Skeletal muscle satellite cell (primary cell): ENCODE measurements around the gene ZNF318.
A peak's percentile ranks its signal among the peaks of the same experiment; 100 is the strongest.
"Not testable (repeated sequence)": the region's sequence is repeated elsewhere in the genome, so short reads cannot be mapped to it uniquely, and the experiment has no call there.

Source experiments
- H3K27me3 ChIP-seq: 2 replicates; pipeline ENCODE4 v1.7.0; 2013; ENCODE audit warnings: low read length; ENCODE audit not compliant: control insufficient read depth, insufficient read depth
- H3K36me3 ChIP-seq: 2 replicates; pipeline ENCODE4 v1.7.0; 2013; ENCODE audit warnings: mild to moderate bottlenecking, control low read depth, low read length; ENCODE audit not compliant: insufficient read depth
- H3K4me1 ChIP-seq: 2 replicates; pipeline ENCODE4 v1.7.0; 2013; ENCODE audit warnings: low read length; ENCODE audit not compliant: control insufficient read depth, insufficient read depth
- H3K4me2 ChIP-seq: 2 replicates; pipeline ENCODE4 v1.7.0; 2013; ENCODE audit warnings: mild to moderate bottlenecking, low read length
- H3K4me3 ChIP-seq: 2 replicates; pipeline ENCODE4 v1.7.0; 2013; ENCODE audit warnings: low read length
- H3K9ac ChIP-seq: 2 replicates; pipeline ENCODE4 v1.7.0; 2013; ENCODE audit warnings: mild to moderate bottlenecking, low read depth, low read length, moderate library complexity
- H3K9me3 ChIP-seq: replicated peaks from 2 replicates; pipeline ENCODE4 v1.7.0; 2013; ENCODE audit warnings: mild to moderate bottlenecking, control low read depth, low read length

The ZNF318 gene

DNA sequence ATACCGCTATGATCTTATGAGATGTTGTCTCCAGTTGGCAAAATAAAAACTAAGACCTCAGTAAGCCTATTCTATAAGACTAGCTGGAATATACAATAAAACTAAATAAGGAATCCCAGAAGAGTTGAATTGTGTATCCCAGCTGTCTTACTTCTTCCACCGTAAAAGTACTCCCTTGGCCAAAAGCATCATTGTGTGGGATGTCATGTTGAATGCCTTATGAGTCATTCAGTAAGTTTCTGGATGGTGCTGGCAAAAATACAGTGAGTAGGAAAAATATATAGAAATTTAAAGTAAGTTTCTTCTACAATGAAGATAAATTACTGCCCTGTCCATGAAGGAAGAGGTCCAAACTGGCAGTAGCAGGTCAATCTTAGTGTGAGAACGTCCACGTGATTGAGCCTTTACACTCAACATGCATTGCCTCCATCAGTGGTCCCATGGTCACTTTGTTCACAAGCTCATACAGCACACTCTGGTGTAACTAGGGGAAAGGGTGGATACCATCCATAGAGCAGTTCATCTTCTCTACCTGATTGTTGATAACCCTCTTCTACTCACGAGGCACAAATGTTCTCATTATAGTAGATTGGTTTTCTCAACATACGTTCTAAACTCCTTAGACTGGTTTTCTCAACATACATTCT, 13.7 kb upstream of the ZNF318 start:
- Histone ChIP-seq H3K27me3 (peaks cover 9% of the 10 kb centered on the region), H3K4me3 (no peak overlapping the region), H3K36me3 (no peaks in the 10 kb centered on the region), H3K4me2 (peak overlapping the region; percentile 38), H3K9me3 (no peaks in the 10 kb centered on the region), H3K9ac (no peak overlapping the region), H3K4me1 (peaks cover 15% of the 10 kb centered on the region)

DNA sequence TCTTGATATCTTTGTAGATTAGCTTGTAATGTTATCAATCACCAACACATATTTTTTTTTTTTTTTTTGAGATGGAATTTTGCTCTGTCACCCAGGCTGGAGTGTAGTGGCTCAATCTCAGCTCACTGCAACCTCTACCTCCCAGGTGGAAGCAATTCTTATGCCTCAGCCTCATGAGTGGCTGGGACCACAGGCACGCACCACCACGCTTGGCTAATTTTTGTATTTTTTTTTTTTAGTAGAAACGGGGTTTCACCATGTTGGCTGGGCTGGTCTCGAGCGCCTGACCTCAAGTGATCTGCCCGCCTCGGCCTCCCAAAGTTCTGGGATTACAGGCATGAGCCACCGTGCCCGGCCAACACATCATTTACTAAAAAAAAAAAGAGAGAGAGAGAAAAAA, 11.4 kb upstream of the ZNF318 start:
- H3K9ac ChIP-seq, H3K9me3 ChIP-seq, H3K27me3 ChIP-seq, H3K4me2 ChIP-seq, H3K36me3 ChIP-seq, H3K4me3 ChIP-seq: not testable (repeated sequence)
- peaks cover 15% of the 10 kb centered on the region for H3K4me1 ChIP-seq

DNA sequence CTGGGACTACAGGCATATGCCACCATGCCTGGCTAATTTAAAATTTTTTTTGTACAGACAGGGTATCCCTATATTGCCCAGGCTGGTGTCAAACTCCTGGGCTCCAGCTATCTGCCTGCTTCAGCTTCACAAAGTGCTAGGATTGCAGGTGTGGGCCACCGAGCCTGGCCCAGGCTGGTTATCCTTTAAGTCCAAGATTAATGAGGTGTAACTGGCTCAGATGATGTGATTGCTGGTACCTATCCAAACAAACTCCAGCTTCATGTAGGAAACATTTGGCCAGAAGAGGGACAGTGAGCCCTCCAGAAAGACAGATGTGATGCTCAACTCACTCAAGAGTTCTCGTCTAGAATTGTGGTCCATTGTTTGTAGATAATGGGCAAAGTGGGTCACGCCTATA, 9.2 kb upstream of the ZNF318 start:
- H3K4me2 ChIP-seq: no peak overlapping the region
- no peak overlapping the region for H3K4me3 ChIP-seq
- no peaks in the 10 kb centered on the region for H3K9me3 ChIP-seq
- peaks cover 9% of the 10 kb centered on the region for H3K27me3 ChIP-seq
- H3K36me3 ChIP-seq: no peaks in the 10 kb centered on the region
- H3K4me1 ChIP-seq: peaks cover 11% of the 10 kb centered on the region
- H3K9ac ChIP-seq: no peak overlapping the region

DNA sequence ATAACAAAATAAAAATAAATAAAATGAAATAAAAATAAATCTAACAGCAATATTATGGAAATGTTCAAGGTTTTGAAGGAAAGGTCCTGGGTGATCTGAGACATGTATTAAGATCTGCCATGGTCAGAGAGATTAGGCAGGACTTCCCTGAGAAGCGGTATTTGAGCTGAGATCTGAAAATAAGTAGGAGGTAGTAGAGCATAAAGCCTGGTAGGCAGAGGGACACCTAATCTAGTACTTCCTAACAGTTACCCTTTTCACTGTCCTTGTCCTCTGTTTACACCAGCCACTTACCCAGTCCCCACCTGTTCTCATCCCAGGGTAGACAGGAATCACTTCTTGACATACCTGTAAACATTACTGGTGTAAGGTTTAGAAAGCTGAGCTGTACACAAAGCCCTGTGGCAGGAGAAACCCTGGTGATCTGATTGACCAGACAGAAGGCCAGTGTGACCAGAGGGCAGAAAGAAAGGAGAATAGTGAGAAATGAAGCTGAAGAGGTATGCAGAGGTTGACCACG, 8.3 kb upstream of the ZNF318 start:
- H3K9ac ChIP-seq: no peak overlapping the region
- no peaks in the 10 kb centered on the region for H3K9me3 ChIP-seq
- H3K4me3 ChIP-seq: no peak overlapping the region
- peaks cover 9% of the 10 kb centered on the region for H3K27me3 ChIP-seq
- H3K4me1 ChIP-seq: peaks cover 3% of the 10 kb centered on the region
- H3K36me3 ChIP-seq: no peaks in the 10 kb centered on the region
- H3K4me2 ChIP-seq: no peak overlapping the region

DNA sequence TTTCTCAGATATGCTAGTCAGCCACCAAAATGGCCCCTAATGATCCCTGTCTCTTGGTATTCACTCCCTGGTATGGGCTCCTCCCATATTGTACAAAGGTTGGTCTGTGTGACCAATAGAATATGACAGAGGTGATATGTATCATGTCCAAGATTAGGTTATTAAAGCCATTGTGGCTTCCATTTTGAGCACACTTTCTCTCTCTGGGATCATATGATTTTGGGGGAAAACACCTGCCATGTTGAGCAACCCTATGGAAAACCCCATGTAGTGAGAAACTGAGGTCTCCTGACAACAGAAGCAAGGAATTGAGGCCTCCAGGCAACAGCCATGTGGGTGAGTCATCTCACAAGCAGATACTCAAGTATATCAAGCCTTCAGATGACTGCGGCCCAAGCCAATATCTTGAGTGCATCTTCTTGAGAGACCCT, 7.1 kb upstream of the ZNF318 start:
- peaks cover 9% of the 10 kb centered on the region for H3K27me3 ChIP-seq
- no peak overlapping the region for H3K4me2 ChIP-seq
- no peaks in the 10 kb centered on the region for H3K4me1 ChIP-seq
- H3K9me3 ChIP-seq: no peaks in the 10 kb centered on the region
- no peak overlapping the region for H3K9ac ChIP-seq
- H3K36me3 ChIP-seq: no peaks in the 10 kb centered on the region
- no peak overlapping the region for H3K4me3 ChIP-seq

DNA sequence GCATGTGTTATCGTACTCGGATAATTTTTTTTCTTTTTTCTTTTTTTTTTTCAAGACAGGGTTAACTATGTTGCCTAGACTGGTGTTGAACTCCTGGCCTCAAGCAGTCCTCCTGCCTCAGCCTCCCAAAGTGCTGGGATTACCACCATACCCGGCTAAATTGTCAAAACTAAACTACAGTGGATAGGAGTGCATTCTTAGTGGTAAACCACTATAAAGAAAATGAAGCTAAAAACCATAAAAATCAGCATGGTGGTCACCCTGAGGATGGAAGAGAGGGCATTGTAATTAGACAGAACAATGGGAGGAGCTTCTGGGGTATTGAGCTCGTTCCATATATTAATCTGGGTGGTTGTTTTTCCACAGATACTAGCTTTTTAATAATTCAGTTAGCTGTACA, 6.2 kb upstream of the ZNF318 start:
- no peak overlapping the region for H3K4me2 ChIP-seq
- peaks cover 9% of the 10 kb centered on the region for H3K27me3 ChIP-seq
- H3K9ac ChIP-seq: no peak overlapping the region
- H3K4me1 ChIP-seq: no peaks in the 10 kb centered on the region
- H3K4me3 ChIP-seq: no peak overlapping the region
- H3K9me3 ChIP-seq: no peaks in the 10 kb centered on the region
- H3K36me3 ChIP-seq: no peaks in the 10 kb centered on the region

DNA sequence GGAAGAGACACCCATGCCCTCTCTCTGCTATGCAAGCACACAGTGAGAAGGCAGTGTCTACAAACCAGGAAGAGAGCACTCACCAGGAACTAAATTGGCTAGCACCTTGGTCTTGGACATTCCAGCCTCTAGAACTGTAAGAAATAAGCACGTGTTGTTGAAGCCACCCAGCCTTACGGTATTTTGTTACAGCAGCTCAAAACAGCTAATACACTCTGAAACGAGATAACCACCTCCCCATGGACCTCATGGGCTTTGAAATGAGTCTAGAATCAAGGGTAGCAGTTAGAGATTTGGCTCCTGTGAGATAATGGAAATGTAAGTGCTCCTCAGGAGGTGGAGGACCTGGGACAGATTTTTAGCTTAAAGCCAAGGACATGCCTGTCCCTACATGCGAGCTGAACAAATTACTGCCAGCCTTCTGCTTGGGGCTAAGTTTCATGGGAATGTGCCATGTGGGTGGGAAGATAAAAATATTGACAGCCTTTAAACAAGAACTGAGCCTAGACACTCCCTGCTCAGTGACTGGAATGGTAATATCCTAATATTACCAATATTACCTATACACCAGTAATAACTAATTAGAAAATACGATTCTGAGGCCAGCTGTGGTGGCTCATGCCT, 3.9 kb upstream of the ZNF318 start:
- no peak overlapping the region for H3K9ac ChIP-seq
- H3K27me3 ChIP-seq: no peaks in the 10 kb centered on the region
- no peak overlapping the region for H3K4me3 ChIP-seq
- H3K4me2 ChIP-seq: no peak overlapping the region
- H3K9me3 ChIP-seq: no peaks in the 10 kb centered on the region
- H3K4me1 ChIP-seq: peaks cover 8% of the 10 kb centered on the region
- no peaks in the 10 kb centered on the region for H3K36me3 ChIP-seq

DNA sequence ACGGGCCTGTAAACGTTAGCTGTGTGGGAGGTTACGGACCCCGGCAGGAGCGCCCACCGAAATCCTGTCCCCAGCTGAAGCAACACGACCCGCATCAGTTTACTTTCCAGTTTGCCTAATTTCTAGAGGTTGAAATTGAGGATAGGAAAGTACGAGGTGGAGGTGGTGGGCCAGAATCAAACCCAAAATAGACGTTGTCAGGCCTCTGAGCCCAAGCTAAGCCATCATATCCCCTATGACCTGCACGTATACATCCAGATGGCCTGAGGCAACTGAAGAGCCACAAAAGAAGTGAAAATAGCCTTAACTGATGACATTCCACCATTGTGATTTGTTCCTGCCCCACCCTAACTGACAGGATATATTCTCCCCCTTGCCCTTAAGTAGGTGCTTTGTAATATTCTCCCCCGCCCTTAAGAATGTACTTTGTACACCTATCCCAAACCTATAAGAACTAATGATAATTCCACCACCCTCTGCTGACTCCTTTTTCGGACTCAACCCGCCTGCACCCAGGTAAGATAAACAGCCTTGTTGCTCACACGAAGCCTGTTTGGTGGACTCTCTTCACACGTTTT, 645 bp upstream of the ZNF318 start:
- not testable (repeated sequence) for H3K9me3 ChIP-seq, H3K36me3 ChIP-seq, H3K27me3 ChIP-seq
- Histone ChIP-seq H3K4me3 (peak overlapping the region; percentile 69), H3K4me2 (peak overlapping the region; percentile 99), H3K9ac (peak overlapping the region; percentile 85), H3K4me1 (peaks cover 15% of the 10 kb centered on the region)

DNA sequence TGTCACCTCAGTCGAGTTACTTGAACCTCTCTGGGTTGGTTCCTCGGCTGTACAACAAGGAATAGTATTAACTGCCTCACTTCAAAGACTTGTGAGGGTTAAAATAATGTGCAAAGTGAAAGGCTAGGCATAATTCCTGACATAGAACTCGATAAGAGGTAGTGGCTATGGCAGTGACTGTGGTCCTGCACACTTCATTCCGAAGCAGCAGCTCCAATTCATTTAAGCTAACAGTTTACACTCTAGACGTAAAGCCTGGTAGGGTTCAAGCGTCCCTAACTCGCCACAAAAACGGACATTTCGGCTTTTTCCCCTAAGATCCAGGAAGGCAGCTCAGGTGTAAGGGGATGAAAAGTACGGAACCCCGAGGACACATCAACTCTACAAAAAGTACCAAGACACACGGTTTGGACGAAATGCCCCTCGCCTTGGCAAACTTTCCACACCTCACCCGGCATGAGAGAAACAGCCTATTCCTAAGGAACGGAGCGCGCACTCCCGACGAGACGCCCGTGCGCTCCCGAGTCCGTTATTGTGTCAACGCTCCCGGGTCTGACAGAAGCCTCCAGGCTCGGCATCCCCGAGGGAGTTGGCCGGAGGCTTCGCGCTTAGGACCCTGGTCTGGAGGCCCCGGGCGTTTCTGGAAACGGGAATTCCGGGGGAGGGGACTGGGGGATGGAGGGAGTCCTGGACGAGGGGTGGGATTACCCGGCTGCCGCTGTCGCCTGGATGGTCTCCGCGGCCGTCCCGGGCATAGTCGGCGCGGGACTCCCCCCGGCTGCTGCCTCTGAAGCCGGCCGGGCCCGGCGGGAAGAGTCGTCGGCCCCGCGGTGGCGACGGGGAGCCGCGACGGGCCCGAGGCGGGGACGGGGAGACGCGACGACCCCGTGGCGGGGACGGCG, 937 bp downstream of the ZNF318 start:
- H3K27me3 ChIP-seq: no peaks in the 10 kb centered on the region
- peaks cover 17% of the 10 kb centered on the region for H3K36me3 ChIP-seq
- H3K4me3 ChIP-seq: peak overlapping the region; percentile 69
- H3K4me2 ChIP-seq: peak overlapping the region; percentile 91
- peaks cover 15% of the 10 kb centered on the region for H3K4me1 ChIP-seq
- no peaks in the 10 kb centered on the region for H3K9me3 ChIP-seq
- H3K9ac ChIP-seq: peak overlapping the region; percentile 79

DNA sequence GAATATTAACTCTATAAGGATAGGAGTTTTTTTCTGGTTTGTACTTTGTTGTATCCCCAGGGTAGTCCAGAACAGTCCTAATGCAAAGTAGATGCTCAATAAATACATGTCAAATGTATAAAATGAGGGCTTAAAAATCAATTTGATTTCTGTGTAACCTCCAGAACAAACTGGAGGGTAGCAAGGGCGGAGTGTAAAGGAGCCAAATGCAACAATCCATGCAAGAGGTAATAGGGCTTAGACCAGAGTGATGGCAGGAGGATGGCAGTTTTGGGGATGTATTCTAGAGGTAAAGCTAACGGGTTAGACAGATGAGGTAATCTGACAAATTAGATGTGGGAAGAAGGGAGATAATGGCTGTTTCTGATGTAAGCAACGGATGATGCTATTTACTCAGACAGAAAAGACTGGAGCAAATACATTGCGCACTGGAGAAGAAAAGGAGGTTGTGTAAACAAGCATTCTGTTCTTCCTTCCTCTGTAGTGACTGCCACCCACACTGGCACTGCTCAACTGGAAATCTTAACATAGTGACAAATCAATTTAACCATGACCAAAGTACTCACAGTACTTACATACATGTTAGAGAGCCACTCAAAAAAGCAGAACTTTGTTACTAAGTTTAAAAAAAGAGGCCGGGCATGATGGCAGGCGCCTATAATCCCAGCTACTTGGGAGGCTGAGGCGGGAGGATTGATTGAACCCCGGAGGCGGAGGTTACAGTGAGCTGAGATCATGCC, 2.0 kb downstream of the ZNF318 start:
- Histone ChIP-seq H3K27me3 (no peaks in the 10 kb centered on the region), H3K4me2 (peak overlapping the region; percentile 91), H3K9ac (no peak overlapping the region), H3K36me3 (peaks cover 26% of the 10 kb centered on the region), H3K4me3 (peak overlapping the region; percentile 4), H3K9me3 (no peaks in the 10 kb centered on the region), H3K4me1 (peaks cover 15% of the 10 kb centered on the region)

DNA sequence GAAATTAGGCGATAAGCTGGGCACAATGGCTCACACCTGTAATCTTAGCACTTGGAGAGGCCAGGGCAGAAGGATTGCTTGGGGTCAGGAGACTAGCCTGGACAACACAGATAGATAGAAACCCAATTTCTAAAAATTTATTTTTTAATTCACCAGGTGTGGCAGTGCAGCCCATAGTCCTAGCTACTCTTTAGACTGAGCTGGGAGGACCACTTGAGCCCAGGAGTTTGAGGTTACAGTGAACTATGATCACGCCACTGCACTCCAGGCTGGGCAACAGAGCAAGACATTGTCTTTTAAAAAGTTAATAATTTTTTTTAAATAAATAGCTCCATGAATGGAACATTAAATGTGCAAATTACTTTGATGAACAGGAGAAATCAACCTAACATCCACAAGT, 8.2 kb downstream of the ZNF318 start:
- Histone ChIP-seq H3K4me1 (peaks cover 7% of the 10 kb centered on the region), H3K4me3 (no peak overlapping the region), H3K27me3 (no peaks in the 10 kb centered on the region), H3K4me2 (no peak overlapping the region), H3K9ac (no peak overlapping the region), H3K9me3 (no peaks in the 10 kb centered on the region), H3K36me3 (peaks cover 43% of the 10 kb centered on the region)
